HG03108 (cell line): ENCODE results near the gene HHAT.
"Not testable (repeated sequence)": the region's sequence is repeated elsewhere in the genome, so short reads cannot be mapped to it uniquely, and the experiment has no call there.

Experiments
- ATAC-seq: cut with Tn5 transposase; IDR thresholded peaks from one replicate; pipeline ENCODE4 v1.9.1; 2021; ENCODE audit warnings: moderate library complexity; ENCODE audit not compliant: unreplicated experiment

Gene HHAT

GRCh38 chr1:210385228-210385627 lies 56.5 kb downstream of the HHAT start:
- no peak for ATAC-seq

- ATAC-seq, result no peak
Measured at GRCh38 chr1:210394281-210394821, 65.6 kb downstream of the HHAT start.

GRCh38 chr1:210396541-210396940 lies 67.8 kb downstream of the HHAT start:
- ATAC-seq, result no peak

GRCh38 chr1:210397252-210397651 lies 68.5 kb downstream of the HHAT start:
- ATAC-seq, result no peak

- ATAC-seq, result no peak
Measured at GRCh38 chr1:210397681-210398080, 69.0 kb downstream of the HHAT start.

- no peak for ATAC-seq
Measured at GRCh38 chr1:210398466-210398865, 69.8 kb downstream of the HHAT start.

GRCh38 chr1:210400043-210400840 lies 71.5 kb downstream of the HHAT start:
- ATAC-seq, result peak; percentile 61

GRCh38 chr1:210402560-210402959 lies 73.9 kb downstream of the HHAT start:
- ATAC-seq, result no peak

- no peak for ATAC-seq
Measured at GRCh38 chr1:210405316-210405715, 76.6 kb downstream of the HHAT start.

- ATAC-seq, result not testable (repeated sequence)
Measured at GRCh38 chr1:210406341-210406740, 77.6 kb downstream of the HHAT start.

GRCh38 chr1:210407207-210407886 lies 78.6 kb downstream of the HHAT start:
- ATAC-seq, result no peak

- ATAC-seq, result no peak
Measured at GRCh38 chr1:210407887-210408252, 79.2 kb downstream of the HHAT start.

- no peak for ATAC-seq
Measured at GRCh38 chr1:210412240-210412639, 83.5 kb downstream of the HHAT start.

- no peak for ATAC-seq
Measured at GRCh38 chr1:210413951-210414350, 85.2 kb downstream of the HHAT start.

GRCh38 chr1:210415846-210416448 lies 87.2 kb downstream of the HHAT start:
- ATAC-seq, result no peak

GRCh38 chr1:210416681-210417080 lies 88.0 kb downstream of the HHAT start:
- no peak for ATAC-seq

GRCh38 chr1:210417881-210418280 lies 89.2 kb downstream of the HHAT start:
- no peak for ATAC-seq

- no peak for ATAC-seq
Measured at GRCh38 chr1:210418863-210419650, 90.4 kb downstream of the HHAT start.

- ATAC-seq, result not testable (repeated sequence)
Measured at GRCh38 chr1:210426696-210427095, 98.0 kb downstream of the HHAT start.

GRCh38 chr1:210428696-210429095 lies 100.0 kb downstream of the HHAT start:
- ATAC-seq, result no peak

GRCh38 chr1:210434223-210434622 lies 105.5 kb downstream of the HHAT start:
- ATAC-seq, result no peak
